SK-N-SH (cell line): ENCODE data around the gene SLFNL1. TPM values are rescaled to one million over a fixed set of nuclear protein-coding genes. Genes with fewer than 3 reads are reported as not detected.

Experiments
- CTCF ChIA-PET: fragments of 300-600, 350-600 bp; formaldehyde crosslinking; extraction: SDS; loops from one replicate; lab custom pipeline; 2021; lab: Yijun Ruan, JAX
- POLR2A ChIA-PET: fragments of 350-600 bp; sonication (Branson Sonifier 250); formaldehyde crosslinking; extraction: SDS; loops from one replicate; lab custom pipeline; 2020; ENCODE audit warnings: antibody characterized with exemption, inconsistent platforms; lab: Yijun Ruan, JAX
- DNase-seq: peaks from one replicate; pipeline ENCODE4 v3.0.0; 2012
- H2AFZ ChIP-seq: fragments of 200-600 bp; sonication (generic); 2 replicates; pipeline ENCODE4 v1.8.1; 2016; ENCODE audit warnings: antibody characterized with exemption, mild to moderate bottlenecking, low read depth
- H3F3A ChIP-seq: fragments of 200-600 bp; sonication (generic); replicated peaks from 2 replicates; pipeline ENCODE3; 2016; ENCODE audit warnings: antibody characterized with exemption, mild to moderate bottlenecking; ENCODE audit not compliant: insufficient read depth
- H3K27ac ChIP-seq, 2 experiments: fragments of 200-500 bp in 1 of 2; fragments of 200-600 bp in 1 of 2; sonication (Bioruptor generic) in 1 of 2; sonication (generic), shearing (Covaris generic) in 1 of 2; 2 replicates each; pipeline versions ENCODE4 v1.5.1 to v1.6.1; 2014 to 2016; ENCODE audit warnings: low read depth in 2 of 2, inconsistent platforms in 1 of 2, low read length in 1 of 2, mild to moderate bottlenecking in 1 of 2, mixed read lengths in 1 of 2
- H3K27me3 ChIP-seq: fragments of 200-600 bp; sonication (generic), shearing (Covaris generic); 2 replicates; pipeline ENCODE4 v1.6.1; 2016; ENCODE audit warnings: mixed run types; ENCODE audit not compliant: insufficient read depth
- H3K36me3 ChIP-seq, 2 experiments: fragments of 200-500 bp in 1 of 2; fragments of 200-600 bp in 1 of 2; sonication (Bioruptor generic) in 1 of 2; sonication (generic) in 1 of 2; replicated peaks in 1 of 2; 2 replicates each; pipeline versions ENCODE3 to v1.5.1; 2014 to 2016; ENCODE audit warnings: low read length in 1 of 2, mild to moderate bottlenecking in 1 of 2; ENCODE audit not compliant: insufficient read depth in 2 of 2, control insufficient read depth in 1 of 2
- H3K4me1 ChIP-seq, 2 experiments: fragments of 200-500 bp in 1 of 2; fragments of 200-600 bp in 1 of 2; sonication (Bioruptor generic) in 1 of 2; sonication (generic), shearing (Covaris generic) in 1 of 2; 2 replicates each; pipeline versions ENCODE4 v1.5.1 to v1.6.1; 2014 to 2016; ENCODE audit warnings: low read depth in 1 of 2, low read length in 1 of 2, mixed run types in 1 of 2; ENCODE audit not compliant: insufficient read depth in 2 of 2, control insufficient read depth in 1 of 2
- H3K4me2 ChIP-seq: fragments of 200-600 bp; sonication (generic), shearing (Covaris generic); 2 replicates; pipeline ENCODE4 v1.6.1; 2017; ENCODE audit warnings: mixed run types
- H3K4me3 ChIP-seq, 2 experiments: fragments of 200-500 bp in 1 of 2; fragments of 200-600 bp in 1 of 2; sonication (Bioruptor generic) in 1 of 2; sonication (generic), shearing (Covaris generic) in 1 of 2; 2 replicates each; pipeline versions ENCODE4 v1.5.1 to v1.8.1; 2014 to 2016; ENCODE audit warnings: low read depth in 2 of 2, inconsistent platforms in 1 of 2, low read length in 1 of 2, mild to moderate bottlenecking in 1 of 2, mixed read lengths in 1 of 2, moderate library complexity in 1 of 2
- H3K79me2 ChIP-seq: fragments of 200-600 bp; sonication (generic); 2 replicates; pipeline ENCODE4 v1.8.1; 2017; ENCODE audit warnings: mild to moderate bottlenecking; ENCODE audit not compliant: insufficient read depth
- H3K9ac ChIP-seq: fragments of 200-600 bp; sonication (generic); 2 replicates; pipeline ENCODE4 v1.6.1; 2017; ENCODE audit warnings: mixed run types
- H3K9me2 ChIP-seq: fragments of 200-600 bp; sonication (generic); 2 replicates; pipeline ENCODE4 v1.6.1; 2017; ENCODE audit warnings: mixed run types
- H3K9me3 ChIP-seq: fragments of 200-600 bp; sonication (generic); 2 replicates; pipeline ENCODE4 v1.6.1; 2017; ENCODE audit warnings: mixed run types, mild to moderate bottlenecking, moderate library complexity
- H4K20me1 ChIP-seq: fragments of 200-600 bp; sonication (generic); 2 replicates; pipeline ENCODE4 v1.6.1; 2017; ENCODE audit warnings: mild to moderate bottlenecking, mixed run types; ENCODE audit not compliant: insufficient read depth
- CHD2 ChIP-seq: fragments of 150-350 bp; IDR thresholded peaks from 2 replicates; pipeline ENCODE4 v1.6.1; 2018; ENCODE audit warnings: low read length; ENCODE audit not compliant: partially characterized antibody
- CTCF ChIP-seq: fragments of 200-600 bp; sonication (generic); IDR thresholded peaks from 2 replicates; pipeline ENCODE4 v1.6.1; 2017; ENCODE audit warnings: antibody characterized with exemption, mild to moderate bottlenecking, moderate library complexity
- EP300 ChIP-seq, 2 experiments: IDR thresholded peaks; 2 replicates each; pipeline versions ENCODE4 v1.4.0 to v1.6.1; 2012; ENCODE audit warnings: borderline replicate concordance in 1 of 2, low read depth in 1 of 2, low read length in 1 of 2
- EZH2phosphoT487 ChIP-seq: fragments of 200-600 bp; sonication (generic); IDR thresholded peaks from 2 replicates; pipeline ENCODE4 v1.6.1; 2017; ENCODE audit warnings: low read depth, mixed run types, mild to moderate bottlenecking, antibody characterized with exemption, moderate library complexity, borderline replicate concordance
- GATA2 ChIP-seq: sonication (generic); formaldehyde crosslinking; IDR thresholded peaks from 2 replicates; pipeline ENCODE4 v1.5.0; 2020; ENCODE audit warnings: mild to moderate bottlenecking, missing genetic modification reagents
- IRF3 ChIP-seq: fragments of 150-350 bp; IDR thresholded peaks from 2 replicates; pipeline ENCODE4 v1.6.1; 2016; ENCODE audit warnings: mild to moderate bottlenecking, low read depth, low read length
- MXI1 ChIP-seq: IDR thresholded peaks from 2 replicates; pipeline ENCODE4 v1.6.1; 2012; ENCODE audit warnings: mild to moderate bottlenecking, low read depth, low read length, improper control_type of control experiment
- PBX3 ChIP-seq: IDR thresholded peaks from 2 replicates; pipeline ENCODE4; 2012
- POLR2AphosphoS5 ChIP-seq: IDR thresholded peaks from 2 replicates; pipeline ENCODE4 v1.6.1; 2012; ENCODE audit warnings: low read depth, low read length
- RCOR1 ChIP-seq: fragments of 150-350 bp; IDR thresholded peaks from 2 replicates; pipeline ENCODE4 v1.6.1; 2017; ENCODE audit warnings: antibody characterized with exemption, low read length
- REST ChIP-seq: IDR thresholded peaks from 2 replicates; pipeline ENCODE4 v1.6.1; 2012; ENCODE audit warnings: mild to moderate bottlenecking, low read depth, low read length, moderate library complexity
- SIN3A ChIP-seq: IDR thresholded peaks from 2 replicates; pipeline ENCODE4 v1.6.1; 2012; ENCODE audit warnings: low read depth, mild to moderate bottlenecking, low read length, moderate library complexity, borderline replicate concordance
- TAF1 ChIP-seq: IDR thresholded peaks from 2 replicates; pipeline ENCODE4 v1.6.1; 2012; ENCODE audit warnings: low read depth, mild to moderate bottlenecking, low read length, moderate library complexity, borderline replicate concordance
- TCF12 ChIP-seq: IDR thresholded peaks from 2 replicates; pipeline ENCODE4 v1.4.0; 2012
- USF1 ChIP-seq: IDR thresholded peaks from 2 replicates; pipeline ENCODE4 v1.4.0; 2012; ENCODE audit warnings: low read depth, borderline replicate concordance
- ZBTB33 ChIP-seq: IDR thresholded peaks from 2 replicates; pipeline ENCODE4 v1.4.0; 2012; ENCODE audit warnings: low read depth, borderline replicate concordance
- WGBS: methylation state at CpG from one replicate; pipeline ENCODE4 v1.1.6; 2017; ENCODE audit warnings: low lambda C conversion rate; 5-methylcytosine and 5-hydroxymethylcytosine counted together
- polyA plus RNA-seq, 3 experiments: library from polyadenylated mRNA; depleted of rRNA; stranded (reverse); fragments of >200 nt; gene quantifications; 2 replicates each; pipeline ENCODE4 v1.2.3, GENCODE V29; 2012

The SLFNL1 gene
- polyA plus RNA-seq, 1 of the 3 experiments (the other 2 are of a cell fraction) = 0.26 TPM

GRCh38 chr1:41003640-41004220 is 17.8 kb downstream of the SLFNL1 start (continued):
- TF ChIP-seq PBX3 (peak; percentile 85), CHD2 (peak; percentile 62)
- TF ChIP-seq, all 33 proteins: peak for 20

- WGBS = 74% methylated on average over 9 of the region's 9 CpGs
- Histone ChIP-seq H3K27ac (peak overlapping the region; percentile 75 to 82), H2AFZ (no peak overlapping the region), H3K9ac (peak overlapping the region; percentile 12; the same call in 1 of the 2 replicates), H4K20me1 (peaks cover 28% of the 10 kb centered on the region), H3K4me1 (peaks cover 12 to 18% of the 10 kb centered on the region in 2 experiments), H3K9me3 (no peaks in the 10 kb centered on the region), H3K27me3 (no peaks in the 10 kb centered on the region), H3F3A (peaks cover 41% of the 10 kb centered on the region), H3K4me2 (peak overlapping the region; percentile 26; the same call in 1 of the 2 replicates), H3K9me2 (no peaks in the 10 kb centered on the region), H3K79me2 (peaks cover 53% of the 10 kb centered on the region; the same call in 1 of the 2 replicates), H3K4me3 (no peak overlapping the region), H3K36me3 (peaks cover 62 to 67% of the 10 kb centered on the region in 2 experiments)
- DNase-seq = no peak
- ChIA-PET CTCF (interaction anchor here (0.7 to 3.0 kb wide), 12 partner anchors 8 to 176 kb away, joined by 3 to 16 read pairs (median 4); partner anchors contain the start of gene CTPS1), POLR2A (interaction anchor here (2.2 kb wide), 1 partner anchor 24 kb away, joined by 14 read pairs; the partner anchor contains the start of gene CTPS1)
- no peak for TF ChIP-seq EZH2phosphoT487
- no peak for TF ChIP-seq GATA2
- no peak for TF ChIP-seq PBX3
- TF ChIP-seq MXI1 = no peak
- TF ChIP-seq TAF1 = no peak
- TF ChIP-seq POLR2AphosphoS5 = no peak
- no peak for TF ChIP-seq REST
- no peak for TF ChIP-seq USF1
- no peak for TF ChIP-seq CTCF
- TF ChIP-seq ZBTB33 = no peak
- no peak for TF ChIP-seq IRF3
- TF ChIP-seq TCF12 = no peak
- TF ChIP-seq EP300 (IDR thresholded peaks at IDR 0.05; ENCODE audit: borderline replicate concordance in 1 of 2, low read depth in 1 of 2, low read length in 1 of 2) = no peak
- TF ChIP-seq SIN3A = no peak
- no peak for TF ChIP-seq RCOR1
Measured at GRCh38 chr1:41003127-41003639, 18.3 kb downstream of the SLFNL1 start.
